ENCODE data around the gene FBXO34.

The FBXO34 gene

DNA sequence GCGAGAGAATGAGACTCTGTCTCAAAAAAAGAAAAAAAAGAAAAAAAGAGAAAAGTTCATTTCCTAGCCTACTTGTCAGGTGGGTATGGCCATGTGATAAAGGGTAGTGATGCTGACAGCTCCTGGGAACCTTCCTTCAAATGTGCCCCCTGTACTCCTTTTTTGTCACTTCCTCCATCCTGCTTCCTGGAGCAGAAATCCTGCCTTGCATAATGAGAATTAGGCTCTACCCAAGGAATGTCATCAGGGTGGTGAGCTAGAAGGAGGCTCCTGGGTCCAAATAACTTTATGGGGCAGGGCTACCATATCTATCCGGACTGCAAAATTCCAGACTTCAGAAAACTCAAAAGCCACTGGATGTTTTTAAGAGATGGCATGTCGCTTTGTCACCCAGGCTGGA is 27.8 kb upstream of the FBXO34 start:
- H2AFZ ChIP-seq (ENCODE audit: low read length): no peak overlapping the region
- TF ChIP-seq, protein P1, sequence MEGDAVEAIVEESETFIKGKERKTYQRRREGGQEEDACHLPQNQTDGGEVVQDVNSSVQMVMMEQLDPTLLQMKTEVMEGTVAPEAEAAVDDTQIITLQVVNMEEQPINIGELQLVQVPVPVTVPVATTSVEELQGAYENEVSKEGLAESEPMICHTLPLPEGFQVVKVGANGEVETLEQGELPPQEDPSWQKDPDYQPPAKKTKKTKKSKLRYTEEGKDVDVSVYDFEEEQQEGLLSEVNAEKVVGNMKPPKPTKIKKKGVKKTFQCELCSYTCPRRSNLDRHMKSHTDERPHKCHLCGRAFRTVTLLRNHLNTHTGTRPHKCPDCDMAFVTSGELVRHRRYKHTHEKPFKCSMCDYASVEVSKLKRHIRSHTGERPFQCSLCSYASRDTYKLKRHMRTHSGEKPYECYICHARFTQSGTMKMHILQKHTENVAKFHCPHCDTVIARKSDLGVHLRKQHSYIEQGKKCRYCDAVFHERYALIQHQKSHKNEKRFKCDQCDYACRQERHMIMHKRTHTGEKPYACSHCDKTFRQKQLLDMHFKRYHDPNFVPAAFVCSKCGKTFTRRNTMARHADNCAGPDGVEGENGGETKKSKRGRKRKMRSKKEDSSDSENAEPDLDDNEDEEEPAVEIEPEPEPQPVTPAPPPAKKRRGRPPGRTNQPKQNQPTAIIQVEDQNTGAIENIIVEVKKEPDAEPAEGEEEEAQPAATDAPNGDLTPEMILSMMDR (conservative IDR thresholded peaks at IDR 0.05; ENCODE audit: low read length): no peak
- TF ChIP-seq EZH2phosphoT487 (IDR thresholded peaks at IDR 0.05; ENCODE audit: borderline replicate concordance): no peak
- H3K9ac ChIP-seq (ENCODE audit: low read depth, low read length, poor library complexity, severe bottlenecking): no peak overlapping the region
- no peak overlapping the region for H3K4me3 ChIP-seq (ENCODE audit: low read length, poor library complexity, severe bottlenecking)
- no peaks in the 10 kb centered on the region for H3K79me2 ChIP-seq (ENCODE audit: insufficient read depth, low read length)
- H4K20me1 ChIP-seq (ENCODE audit: insufficient read depth, low read length, poor library complexity, severe bottlenecking): no peaks in the 10 kb centered on the region
- no peaks in the 10 kb centered on the region for H3K9me2 ChIP-seq (replicated peaks; ENCODE audit: low read depth, low read length)
- H3K36me3 ChIP-seq (ENCODE audit: insufficient read depth, low read length): no peaks in the 10 kb centered on the region
- H3K4me1 ChIP-seq (ENCODE audit: insufficient read depth, low read length, poor library complexity, severe bottlenecking): no peaks in the 10 kb centered on the region
- no peaks in the 10 kb centered on the region for H3K27me3 ChIP-seq (ENCODE audit: insufficient read depth, low read length, poor library complexity, severe bottlenecking)
- H3F3A ChIP-seq (ENCODE audit: low read depth): no peaks in the 10 kb centered on the region
- H3K4me2 ChIP-seq (ENCODE audit: low read depth, low read length, poor library complexity, severe bottlenecking): no peak overlapping the region
- no peaks in the 10 kb centered on the region for H3K9me3 ChIP-seq (ENCODE audit: insufficient read depth, low read depth, low read length)

DNA sequence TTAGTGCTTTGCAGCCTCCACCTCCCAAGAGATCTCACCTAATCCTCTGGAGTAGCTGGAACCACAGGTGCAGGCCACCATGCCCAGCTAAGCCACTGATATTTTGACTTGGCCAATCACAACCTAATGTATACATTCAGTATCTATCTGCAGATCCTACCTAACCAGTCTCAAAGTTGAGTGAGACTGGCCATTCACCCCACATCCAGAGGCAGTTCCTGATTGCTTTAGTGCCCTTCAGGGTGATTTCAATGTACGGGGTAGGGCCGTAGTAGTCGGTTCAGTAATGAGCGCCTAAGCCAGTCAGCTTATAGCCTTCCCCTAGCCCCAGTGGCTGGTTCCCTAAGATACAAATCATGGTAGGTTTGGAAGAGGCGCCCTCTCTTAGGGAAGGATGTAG is 27.4 kb upstream of the FBXO34 start:
- Histone ChIP-seq H3K4me3 (ENCODE audit: low read length, poor library complexity, severe bottlenecking) (no peak overlapping the region), H3K4me1 (ENCODE audit: insufficient read depth, low read length, poor library complexity, severe bottlenecking) (no peaks in the 10 kb centered on the region), H3F3A (ENCODE audit: low read depth) (no peaks in the 10 kb centered on the region), H4K20me1 (ENCODE audit: insufficient read depth, low read length, poor library complexity, severe bottlenecking) (no peaks in the 10 kb centered on the region), H3K9me3 (ENCODE audit: insufficient read depth, low read depth, low read length) (no peaks in the 10 kb centered on the region), H3K4me2 (ENCODE audit: low read depth, low read length, poor library complexity, severe bottlenecking) (no peak overlapping the region), H3K9me2 (replicated peaks; ENCODE audit: low read depth, low read length) (no peaks in the 10 kb centered on the region), H3K27me3 (ENCODE audit: insufficient read depth, low read length, poor library complexity, severe bottlenecking) (no peaks in the 10 kb centered on the region), H3K79me2 (ENCODE audit: insufficient read depth, low read length) (no peaks in the 10 kb centered on the region), H3K36me3 (ENCODE audit: insufficient read depth, low read length) (no peaks in the 10 kb centered on the region), H2AFZ (ENCODE audit: low read length) (no peak overlapping the region), H3K9ac (ENCODE audit: low read depth, low read length, poor library complexity, severe bottlenecking) (no peak overlapping the region)
- TF ChIP-seq EZH2phosphoT487 (IDR thresholded peaks at IDR 0.05; ENCODE audit: borderline replicate concordance): no peak
- TF ChIP-seq, protein P1 (conservative IDR thresholded peaks at IDR 0.05; ENCODE audit: low read length): no peak

DNA sequence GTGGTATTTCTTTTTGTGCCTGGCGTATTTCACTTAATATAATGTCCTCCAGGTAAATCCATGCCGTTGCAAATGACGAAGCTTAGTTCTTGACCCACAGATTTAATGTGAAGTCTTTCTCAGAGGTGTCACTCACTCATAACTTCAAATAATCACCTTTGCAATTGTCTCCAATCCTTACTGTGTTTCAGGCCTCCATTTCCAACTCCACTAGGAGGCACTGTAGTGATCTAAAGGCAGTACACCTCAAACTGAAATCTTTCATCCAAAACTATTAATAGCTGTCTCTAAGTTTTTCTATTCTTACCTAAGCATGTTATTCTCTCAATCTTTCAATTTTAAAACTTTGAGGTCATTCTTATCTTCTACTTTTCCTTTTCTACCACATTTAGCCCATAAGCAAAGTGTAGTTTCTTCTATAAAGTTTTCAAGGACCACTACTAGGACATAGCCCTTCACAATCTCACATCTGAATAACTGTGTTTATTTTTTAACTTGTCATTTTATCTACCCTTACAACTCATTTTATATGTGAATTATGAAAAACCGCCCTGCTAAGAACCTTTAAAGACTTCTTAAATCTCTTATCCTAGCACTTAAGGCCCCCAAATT is 25.5 kb upstream of the FBXO34 start:
- no peaks in the 10 kb centered on the region for H3K79me2 ChIP-seq (ENCODE audit: insufficient read depth, low read length)
- H3K9me2 ChIP-seq (replicated peaks; ENCODE audit: low read depth, low read length): no peaks in the 10 kb centered on the region
- no peak overlapping the region for H3K4me3 ChIP-seq (ENCODE audit: low read length, poor library complexity, severe bottlenecking)
- H3K36me3 ChIP-seq (ENCODE audit: insufficient read depth, low read length): no peaks in the 10 kb centered on the region
- H3K27me3 ChIP-seq (ENCODE audit: insufficient read depth, low read length, poor library complexity, severe bottlenecking): no peaks in the 10 kb centered on the region
- H3K4me1 ChIP-seq (ENCODE audit: insufficient read depth, low read length, poor library complexity, severe bottlenecking): no peaks in the 10 kb centered on the region
- H3K4me2 ChIP-seq (ENCODE audit: low read depth, low read length, poor library complexity, severe bottlenecking): no peak overlapping the region
- H2AFZ ChIP-seq (ENCODE audit: low read length): no peak overlapping the region
- no peaks in the 10 kb centered on the region for H3F3A ChIP-seq (ENCODE audit: low read depth)
- H3K9ac ChIP-seq (ENCODE audit: low read depth, low read length, poor library complexity, severe bottlenecking): no peak overlapping the region
- no peaks in the 10 kb centered on the region for H4K20me1 ChIP-seq (ENCODE audit: insufficient read depth, low read length, poor library complexity, severe bottlenecking)
- H3K9me3 ChIP-seq (ENCODE audit: insufficient read depth, low read depth, low read length): no peaks in the 10 kb centered on the region
- TF ChIP-seq, protein P1 (conservative IDR thresholded peaks at IDR 0.05; ENCODE audit: low read length): peak; percentile 88
- no peak for TF ChIP-seq EZH2phosphoT487 (IDR thresholded peaks at IDR 0.05; ENCODE audit: borderline replicate concordance)
